GM18873 (cell line): Measurements from ENCODE around the gene SERPINA3.

ENCODE experiments used
- ATAC-seq: cut with Tn5 transposase; IDR thresholded peaks from one replicate; pipeline ENCODE4 v1.9.1; 2021; ENCODE audit warnings: mild to moderate bottlenecking, moderate library complexity, moderate number of reproducible peaks; ENCODE audit not compliant: unreplicated experiment, low FRiP score

SERPINA3 gene

DNA sequence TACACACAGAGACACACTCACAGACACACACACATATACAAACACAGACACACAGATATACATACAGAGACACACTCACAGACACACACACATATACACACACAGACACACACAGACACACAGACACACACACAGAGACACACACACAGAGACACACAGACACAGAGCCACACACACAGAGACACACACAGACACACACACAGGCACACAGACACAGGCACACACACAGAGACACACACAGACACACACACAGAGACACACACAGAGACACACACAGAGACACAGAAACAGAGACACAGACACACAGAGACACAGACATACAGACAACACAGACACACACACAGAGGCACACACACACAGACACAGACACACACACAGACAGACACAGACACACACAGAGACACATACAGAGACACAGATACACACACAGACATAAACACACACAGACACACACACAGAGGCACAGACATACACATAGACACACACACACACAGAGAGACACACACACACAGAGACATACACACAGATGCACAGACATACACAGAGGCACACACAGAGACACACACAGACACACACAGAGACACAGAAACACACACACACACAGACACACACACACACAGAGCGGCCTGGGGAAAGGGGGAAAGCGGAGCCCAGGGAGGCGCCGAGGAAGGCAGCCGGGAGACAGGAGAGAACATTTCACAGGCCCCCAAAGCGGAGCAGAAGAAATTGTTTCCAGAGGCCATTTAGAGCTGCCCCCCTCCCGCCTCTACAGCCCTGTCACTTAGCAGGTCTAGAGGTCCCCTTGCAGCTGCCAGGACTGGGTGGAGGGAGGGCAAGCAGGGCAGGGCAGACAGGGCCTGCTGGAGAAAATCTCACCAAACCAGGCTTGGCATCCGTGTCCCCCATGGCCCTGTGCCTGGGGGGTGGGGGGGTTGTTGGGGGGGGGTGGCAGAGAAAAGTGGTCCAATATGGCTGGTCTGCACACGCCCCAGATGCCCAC, 38.9 kb downstream of the SERPINA3 start:
- no peak for ATAC-seq

DNA sequence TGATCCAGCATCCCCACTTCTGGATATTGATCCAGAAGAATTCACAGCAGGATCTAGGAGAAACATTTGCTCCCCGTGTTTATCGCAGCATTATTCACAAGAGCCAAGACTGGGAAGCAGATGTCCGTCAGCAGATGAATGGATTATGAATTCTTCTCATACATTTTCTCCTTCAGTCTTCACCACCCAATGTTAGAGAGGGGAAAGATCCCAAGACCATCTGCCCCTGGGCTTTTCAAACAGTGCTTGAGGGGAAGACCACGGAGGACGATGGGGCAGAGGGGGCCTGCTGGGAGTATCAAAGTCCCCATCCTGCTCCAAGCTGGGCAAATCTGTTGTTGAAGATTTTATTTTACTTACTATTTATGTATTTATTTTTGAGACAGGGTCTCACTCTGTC, 41.1 kb downstream of the SERPINA3 start:
- ATAC-seq, result no peak

DNA sequence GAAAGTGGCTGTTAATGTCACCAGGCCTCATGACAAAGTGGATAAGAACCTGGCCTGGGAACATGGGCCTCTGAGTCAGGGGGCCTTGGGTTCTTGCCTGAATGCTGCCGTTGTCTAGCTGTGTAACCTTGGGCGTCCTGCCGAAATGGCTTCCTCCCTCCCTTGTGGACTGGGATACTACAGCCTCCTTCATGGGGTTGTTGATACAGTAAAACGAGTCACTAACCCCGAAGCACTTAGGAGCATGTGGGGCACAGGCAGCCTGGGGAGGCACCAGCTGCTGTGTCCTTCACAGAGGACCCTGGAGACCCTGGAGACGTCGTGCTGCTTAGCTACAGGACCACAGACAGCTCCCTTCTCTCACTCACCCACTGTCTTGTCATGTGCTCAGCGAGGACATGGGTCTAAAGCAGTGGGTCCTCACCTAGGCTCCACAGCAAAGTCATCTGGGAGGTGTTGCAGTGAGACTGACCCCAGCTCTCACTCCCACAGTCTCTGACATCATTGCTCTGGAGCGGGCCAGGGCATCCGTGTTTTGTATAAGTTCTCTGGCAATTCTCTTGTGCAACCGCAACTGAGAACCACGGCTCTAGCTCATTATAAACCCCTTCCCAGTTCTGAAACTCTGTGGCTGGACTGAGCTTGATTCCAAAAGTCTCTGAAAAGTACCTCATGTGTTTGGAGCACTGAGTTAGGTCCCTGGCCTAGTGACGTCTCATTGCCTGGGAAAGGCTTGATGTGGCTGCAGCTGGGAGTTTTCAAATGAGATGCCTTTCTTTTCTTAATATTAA, 42.1 kb downstream of the SERPINA3 start:
- no peak for ATAC-seq

DNA sequence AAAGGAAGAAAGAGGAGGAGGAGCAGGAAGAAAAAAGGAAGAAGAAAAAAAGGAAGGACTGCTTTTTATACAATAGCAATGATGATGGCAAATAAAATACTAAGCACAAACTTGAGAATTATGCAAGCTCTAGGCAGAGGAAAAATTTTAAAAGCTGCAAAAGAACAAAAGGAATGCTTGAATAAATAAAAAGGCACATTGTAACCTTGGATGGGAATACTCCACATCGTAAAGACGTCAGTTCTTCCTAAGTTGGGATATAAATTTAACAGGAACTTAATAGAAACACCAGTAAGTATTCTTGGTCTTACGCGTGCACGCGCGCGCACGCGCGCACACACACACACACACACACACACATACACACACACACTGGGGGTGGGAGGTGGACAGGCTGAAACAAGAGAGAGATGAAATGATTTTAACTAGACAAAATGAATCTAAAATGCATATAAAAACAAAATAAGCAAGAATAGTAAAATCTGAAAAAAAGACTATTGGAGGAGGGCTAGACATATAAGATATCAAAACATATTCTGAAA, 43.0 kb downstream of the SERPINA3 start:
- no peak for ATAC-seq

DNA sequence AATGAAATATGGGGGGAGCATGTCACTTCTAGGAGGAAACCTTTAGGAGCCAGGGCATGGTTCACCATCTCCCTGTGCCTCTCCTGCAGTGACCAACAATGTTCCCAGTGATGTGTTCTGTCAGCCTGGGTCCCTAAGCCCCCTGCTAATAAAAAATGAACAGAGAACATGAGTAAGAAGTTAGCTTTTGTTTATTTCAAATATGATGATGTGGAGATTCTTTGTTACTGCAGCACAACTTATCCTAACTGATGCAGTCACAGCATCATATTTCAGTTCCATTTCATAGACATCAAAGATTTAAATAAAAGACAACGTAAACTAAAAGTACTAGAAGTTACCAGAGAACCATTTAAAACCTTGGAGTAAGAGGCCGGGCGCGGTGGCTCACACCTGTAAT, 43.9 kb downstream of the SERPINA3 start:
- ATAC-seq, result no peak

DNA sequence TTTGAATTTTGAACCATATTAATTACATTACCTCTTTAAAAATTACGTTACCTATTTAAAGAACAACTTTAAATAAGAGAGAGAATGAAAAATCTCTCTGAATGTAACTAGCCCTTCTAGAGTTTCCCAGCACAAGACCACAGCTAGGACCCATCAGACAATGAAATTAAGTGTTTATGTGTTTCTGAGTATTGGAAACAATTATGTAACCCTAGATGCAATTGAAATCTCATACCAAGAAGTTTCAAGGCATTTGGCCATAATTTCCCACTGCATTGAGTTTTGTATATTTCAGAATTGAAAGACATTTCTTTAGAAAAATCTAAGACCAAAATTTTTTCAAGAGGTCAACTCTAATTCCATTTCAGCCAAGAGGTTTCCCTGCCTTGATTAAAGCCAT, 47.1 kb downstream of the SERPINA3 start:
- ATAC-seq, result no peak

DNA sequence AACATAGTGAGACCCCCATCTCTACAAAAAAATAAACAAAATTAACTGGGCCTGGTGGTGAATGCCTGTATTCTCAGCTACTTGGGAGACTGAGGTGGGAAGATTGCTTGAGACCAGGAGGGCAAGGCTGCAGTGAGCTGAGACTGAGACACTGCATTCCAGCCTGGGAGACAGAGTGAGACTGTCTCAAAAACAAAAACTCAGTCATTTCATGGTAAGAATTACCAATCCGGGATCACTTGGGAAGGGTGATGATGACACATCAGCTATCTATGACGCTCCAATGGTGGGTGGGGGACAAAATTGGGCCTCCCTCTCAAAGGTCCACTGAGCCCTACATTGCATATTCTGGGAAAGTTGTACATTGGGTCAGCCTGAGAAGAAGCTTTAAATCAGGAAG, 47.7 kb downstream of the SERPINA3 start:
- ATAC-seq, result no peak

DNA sequence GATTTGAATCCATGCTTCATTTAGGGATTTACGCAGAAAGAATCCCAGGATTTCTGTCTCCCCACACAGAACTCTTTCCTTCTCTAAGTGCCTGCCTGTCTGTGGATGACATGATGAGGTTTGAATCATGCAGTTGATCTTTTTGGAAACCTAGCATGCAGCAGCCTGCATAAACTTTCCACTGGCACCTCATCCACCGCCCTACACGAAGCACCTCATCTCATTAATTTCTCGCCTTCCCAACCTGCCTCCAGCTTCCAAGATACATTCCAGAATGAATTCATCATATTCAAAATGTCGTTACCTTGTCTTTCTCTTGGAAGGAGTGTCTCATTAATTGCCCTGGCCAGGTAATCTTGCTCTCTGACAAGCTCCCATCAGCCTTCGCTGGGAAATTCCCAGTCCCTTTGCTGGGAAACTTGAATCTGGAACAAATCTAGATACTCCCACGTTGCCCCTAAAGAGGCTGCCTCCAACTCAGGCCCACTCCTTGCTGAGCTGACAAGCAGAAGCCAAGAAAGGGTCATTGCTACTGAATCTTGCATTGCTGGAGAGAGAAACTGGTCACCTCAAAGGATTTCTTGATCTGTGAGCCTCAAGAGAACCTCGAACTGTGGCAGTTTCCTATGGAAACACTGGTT, 48.2 kb downstream of the SERPINA3 start:
- no peak for ATAC-seq

DNA sequence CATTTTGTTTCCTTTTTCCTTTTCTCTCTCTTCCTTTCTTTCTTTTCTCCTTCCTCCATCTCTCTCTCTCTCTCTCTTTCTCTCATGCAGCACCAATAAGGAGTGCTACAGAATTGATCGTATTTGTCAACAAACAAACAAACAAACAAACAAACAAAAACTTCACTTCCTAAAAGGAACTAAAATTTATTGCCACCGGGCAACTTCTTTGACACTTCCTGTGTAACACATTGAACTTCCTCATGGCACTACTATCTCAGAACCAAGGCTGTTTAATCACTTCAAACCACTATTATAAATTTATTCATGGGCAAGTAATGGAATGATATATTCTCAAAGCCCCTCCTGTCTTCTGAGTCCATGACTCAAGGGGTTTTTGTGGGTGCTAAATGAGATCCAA, 51.3 kb downstream of the SERPINA3 start:
- ATAC-seq, result no peak

DNA sequence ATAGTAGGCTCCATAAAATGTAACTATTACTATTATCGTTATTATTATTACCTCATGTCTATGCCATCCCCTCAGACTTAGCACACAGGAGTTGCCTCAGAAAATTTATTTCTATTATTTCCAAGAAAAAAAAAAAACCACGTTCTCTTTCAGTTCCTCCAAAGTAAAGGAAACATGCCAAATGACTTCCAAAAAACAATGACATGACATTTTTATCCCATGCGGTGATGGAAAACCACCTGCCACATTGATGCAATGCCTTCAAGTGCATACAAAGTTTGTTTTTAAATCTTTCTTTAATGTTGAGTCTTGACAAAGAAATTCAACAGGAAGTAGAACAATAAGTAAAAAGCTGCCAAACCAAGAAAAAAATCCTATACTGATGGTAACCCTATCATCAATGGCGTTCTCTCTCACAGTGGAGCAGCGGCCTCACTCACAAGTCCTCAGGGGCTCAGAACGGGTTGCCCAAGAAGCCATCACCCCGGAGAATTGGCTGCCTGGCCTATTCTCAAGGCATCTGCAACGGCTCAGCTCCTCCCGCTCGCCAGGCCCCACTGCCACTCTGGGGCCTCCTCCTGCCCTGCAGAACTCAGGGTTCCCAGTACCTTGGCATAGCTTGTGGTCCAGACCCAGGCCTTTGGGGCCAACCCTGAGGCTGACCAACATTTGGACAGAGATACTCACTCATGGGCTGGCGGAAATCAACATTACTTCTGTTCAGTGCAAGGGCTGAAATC, 51.9 kb downstream of the SERPINA3 start:
- ATAC-seq, result no peak

DNA sequence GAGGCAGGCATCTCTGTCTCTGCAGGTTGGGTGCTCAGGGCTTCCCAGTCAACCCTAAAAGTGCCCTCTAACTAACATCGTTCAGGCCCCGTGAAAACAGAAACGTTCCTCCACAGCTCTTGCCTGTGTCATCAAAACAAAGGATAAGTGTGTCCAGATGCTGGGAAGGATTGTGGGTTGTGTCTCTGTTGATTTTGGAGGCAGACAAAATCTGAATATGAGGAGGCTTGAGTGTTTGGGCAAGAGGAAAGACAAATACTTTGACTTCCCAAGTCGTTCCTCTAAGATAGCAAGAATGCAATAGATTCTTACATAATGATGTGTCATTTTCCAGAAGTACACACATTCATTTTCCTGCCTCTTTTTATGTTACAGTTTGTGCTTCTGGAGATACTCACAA, 52.9 kb downstream of the SERPINA3 start:
- no peak for ATAC-seq

DNA sequence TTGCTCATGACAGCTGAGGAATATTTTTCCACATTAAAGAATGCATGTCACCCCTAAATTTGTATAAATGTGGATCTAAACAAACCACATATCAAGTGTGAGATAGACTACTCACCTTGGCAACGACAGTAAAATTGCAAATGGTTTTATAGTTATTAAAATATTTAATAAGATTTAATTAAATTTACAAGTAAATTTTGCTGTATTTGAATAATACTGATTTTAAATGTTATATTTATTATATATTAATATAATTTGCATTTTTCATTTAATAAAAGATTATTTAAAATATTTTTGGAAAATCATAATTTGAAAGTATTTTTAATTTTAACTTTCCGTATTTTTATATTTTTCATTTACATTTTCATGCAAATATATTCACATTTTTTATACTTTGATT, 53.4 kb downstream of the SERPINA3 start:
- no peak for ATAC-seq

DNA sequence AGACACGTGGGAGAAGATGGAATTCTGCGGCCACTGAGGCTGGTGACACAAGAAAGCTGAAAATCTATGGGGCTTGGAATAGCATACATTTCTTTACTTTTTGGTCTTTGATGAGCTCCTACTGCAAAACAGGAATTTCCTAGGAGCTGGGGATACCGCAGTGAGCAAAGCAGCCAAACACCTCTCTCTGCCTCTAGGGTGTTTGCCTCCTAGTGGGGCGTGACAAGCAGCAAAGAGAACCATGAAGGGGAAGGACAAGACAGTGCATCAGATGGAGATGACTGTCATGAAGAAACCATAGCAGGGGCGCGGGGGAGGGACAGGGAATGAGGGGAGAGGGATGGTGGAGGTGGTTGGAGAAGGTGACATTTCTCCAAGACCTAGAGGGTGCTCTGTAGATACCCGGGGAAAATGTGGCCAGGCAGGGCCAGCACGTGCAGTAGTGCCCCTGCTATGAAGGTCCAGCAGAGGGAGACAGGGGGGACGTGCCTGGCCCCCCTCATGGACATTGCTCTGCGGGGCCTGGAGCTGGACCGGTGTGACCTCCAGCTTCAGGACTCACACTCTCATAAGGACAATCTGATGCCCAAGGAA, 58.6 kb downstream of the SERPINA3 start:
- no peak for ATAC-seq

DNA sequence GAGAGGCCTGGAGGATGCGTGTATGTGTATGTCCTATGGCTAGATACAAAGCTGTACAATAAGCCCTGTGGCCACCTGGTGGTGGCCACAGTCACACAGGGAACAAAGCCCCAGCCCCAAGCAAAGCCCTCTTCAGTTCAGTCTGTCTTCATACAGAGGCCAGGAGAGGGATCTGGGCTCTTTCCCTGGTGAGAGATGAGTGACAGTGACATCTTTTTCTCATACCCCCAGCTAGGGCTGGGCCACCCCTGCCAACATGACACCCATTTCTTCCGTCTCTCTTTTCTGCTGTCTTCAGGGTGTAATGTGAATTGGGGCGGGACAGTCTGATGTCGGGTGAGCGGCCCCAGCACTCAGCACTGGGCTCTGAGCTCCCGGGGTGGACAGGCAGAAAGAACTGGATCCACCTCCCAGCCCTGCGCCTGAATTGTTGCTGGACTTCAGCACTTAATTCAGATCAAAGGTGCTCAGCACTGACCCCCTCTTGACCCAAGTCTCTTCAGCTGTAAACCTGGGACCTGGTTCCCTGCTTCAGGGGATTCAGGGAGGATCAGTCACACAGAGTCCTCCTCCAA, 59.8 kb downstream of the SERPINA3 start:
- ATAC-seq, result no peak

DNA sequence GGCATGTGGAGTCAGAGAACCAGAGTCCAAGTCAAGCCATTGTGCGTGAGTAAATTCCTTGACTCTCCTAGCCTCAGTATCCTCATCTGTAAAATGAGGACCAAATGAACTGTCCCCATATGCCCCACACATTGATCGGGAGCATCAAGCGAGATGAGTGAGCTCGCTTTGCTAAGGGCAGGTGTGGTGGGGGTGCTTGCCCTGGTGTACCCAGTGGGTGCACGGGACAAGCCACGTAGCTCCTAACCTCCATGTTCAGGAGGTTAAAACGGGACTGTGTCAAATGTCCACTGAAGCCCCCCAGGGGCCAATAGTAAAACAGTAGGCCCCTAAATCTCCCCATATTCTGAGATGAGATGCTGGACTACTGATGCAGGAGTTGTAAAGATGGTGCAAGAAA, 60.9 kb downstream of the SERPINA3 start:
- no peak for ATAC-seq
